ENCODE measurements around the gene KIF12. TPM values are rescaled to one million over a fixed set of nuclear protein-coding genes. Genes with fewer than 3 reads are reported as not detected.

Gene KIF12
- total RNA-seq, 1 donor from 2014 or later, result 4.8 TPM

DNA sequence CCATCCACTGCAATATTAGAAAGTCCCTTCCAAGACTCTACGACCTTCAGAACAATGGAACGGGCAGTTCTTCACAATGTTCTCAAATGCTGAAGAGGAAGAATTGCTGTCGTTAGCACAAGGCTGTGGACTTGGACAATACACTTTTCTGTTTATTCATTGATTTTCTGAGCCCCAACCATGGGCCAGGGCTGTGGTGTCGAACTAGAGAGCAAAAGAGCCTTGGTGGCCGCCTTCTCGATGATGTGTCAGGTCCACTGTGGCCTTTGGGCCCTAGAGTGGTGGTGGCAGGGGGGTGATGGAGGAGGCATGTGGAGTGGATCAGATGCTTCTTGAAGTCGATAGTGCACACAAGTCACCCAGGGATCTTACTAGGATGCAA, 18.5 kb upstream of the KIF12 start:
- Histone ChIP-seq H3K27ac (no peak overlapping the region), H3K4me1 (peaks cover 21% of the 10 kb centered on the region), H3K36me3 (no peaks in the 10 kb centered on the region), H3K4me3 (no peak overlapping the region), H3K9me3 (no peaks in the 10 kb centered on the region), H3K27me3 (ENCODE audit: low read depth) (peaks cover 3% of the 10 kb centered on the region)
- intact Hi-C loops (cut with DNase I), result no loop called here
- DNase-seq, result no peak
- ATAC-seq, result no peak
- TF ChIP-seq, protein P1, sequence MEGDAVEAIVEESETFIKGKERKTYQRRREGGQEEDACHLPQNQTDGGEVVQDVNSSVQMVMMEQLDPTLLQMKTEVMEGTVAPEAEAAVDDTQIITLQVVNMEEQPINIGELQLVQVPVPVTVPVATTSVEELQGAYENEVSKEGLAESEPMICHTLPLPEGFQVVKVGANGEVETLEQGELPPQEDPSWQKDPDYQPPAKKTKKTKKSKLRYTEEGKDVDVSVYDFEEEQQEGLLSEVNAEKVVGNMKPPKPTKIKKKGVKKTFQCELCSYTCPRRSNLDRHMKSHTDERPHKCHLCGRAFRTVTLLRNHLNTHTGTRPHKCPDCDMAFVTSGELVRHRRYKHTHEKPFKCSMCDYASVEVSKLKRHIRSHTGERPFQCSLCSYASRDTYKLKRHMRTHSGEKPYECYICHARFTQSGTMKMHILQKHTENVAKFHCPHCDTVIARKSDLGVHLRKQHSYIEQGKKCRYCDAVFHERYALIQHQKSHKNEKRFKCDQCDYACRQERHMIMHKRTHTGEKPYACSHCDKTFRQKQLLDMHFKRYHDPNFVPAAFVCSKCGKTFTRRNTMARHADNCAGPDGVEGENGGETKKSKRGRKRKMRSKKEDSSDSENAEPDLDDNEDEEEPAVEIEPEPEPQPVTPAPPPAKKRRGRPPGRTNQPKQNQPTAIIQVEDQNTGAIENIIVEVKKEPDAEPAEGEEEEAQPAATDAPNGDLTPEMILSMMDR (IDR thresholded peaks at IDR 0.05), result no peak

DNA sequence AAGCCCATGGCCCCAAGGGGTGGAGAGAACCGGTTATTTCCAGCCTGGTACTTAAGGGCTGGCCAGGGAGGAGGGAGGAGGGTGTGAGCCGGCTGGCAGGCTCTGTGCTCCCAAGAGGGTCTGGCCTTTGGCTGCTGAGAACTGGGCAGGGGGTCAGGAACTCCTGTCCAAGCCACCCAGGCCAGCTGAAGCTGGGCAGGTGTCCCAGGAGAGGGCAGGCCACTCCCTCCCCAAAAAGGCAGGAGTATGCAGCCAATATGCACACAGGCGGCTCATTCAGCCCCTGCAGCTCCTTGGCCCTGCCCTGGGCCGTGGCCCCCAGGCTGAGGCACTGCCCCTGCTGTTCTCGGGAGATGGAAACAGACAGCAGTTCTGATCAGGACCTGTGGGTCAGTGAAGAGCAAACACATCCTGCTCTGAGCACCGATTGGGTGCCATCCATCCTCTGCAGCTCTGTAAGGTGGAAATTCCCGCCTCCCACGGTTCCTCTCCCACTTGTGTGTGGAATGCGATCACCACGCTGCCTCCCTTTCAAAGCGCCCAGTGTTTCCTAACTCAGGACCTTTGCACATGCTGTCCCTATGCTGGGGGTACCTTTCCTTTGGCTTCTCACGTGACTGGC, 17.1 kb upstream of the KIF12 start:
- intact Hi-C loops (cut with DNase I), result no loop called here
- ATAC-seq, result no peak
- Histone ChIP-seq H3K36me3 (no peaks in the 10 kb centered on the region), H3K27me3 (ENCODE audit: low read depth) (peaks cover 3% of the 10 kb centered on the region), H3K4me3 (no peak overlapping the region), H3K9me3 (no peaks in the 10 kb centered on the region), H3K4me1 (peaks cover 21% of the 10 kb centered on the region), H3K27ac (no peak overlapping the region)
- TF ChIP-seq, protein P1 (IDR thresholded peaks at IDR 0.05), result no peak
- no peak for DNase-seq

DNA sequence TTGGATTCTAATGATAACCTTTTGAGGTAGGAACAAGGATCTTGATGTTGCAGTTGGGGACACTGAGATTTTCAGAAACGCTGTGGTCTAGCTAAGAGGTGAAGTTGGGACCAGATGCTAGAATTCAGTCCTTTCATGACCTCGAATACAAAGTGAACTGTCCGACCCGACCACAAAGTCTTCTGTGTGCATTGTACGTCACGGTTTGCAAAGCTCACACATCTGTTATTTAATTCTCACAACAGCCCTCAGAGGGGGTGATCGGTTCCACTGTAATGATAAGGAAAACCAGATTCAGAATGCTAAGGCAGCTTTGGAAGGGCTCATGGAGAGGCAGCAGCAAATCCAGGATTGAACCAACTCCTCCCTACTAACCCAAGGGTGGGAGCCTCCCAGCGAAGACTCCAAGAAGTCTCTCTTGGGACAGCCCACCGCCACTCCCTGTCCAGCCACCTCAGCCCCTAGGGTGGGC, 16.6 kb upstream of the KIF12 start:
- TF ChIP-seq, protein P1 (IDR thresholded peaks at IDR 0.05), result no peak
- no peaks in the 10 kb centered on the region for H3K9me3 ChIP-seq
- no peaks in the 10 kb centered on the region for H3K36me3 ChIP-seq
- H3K4me1 ChIP-seq, result peaks cover 21% of the 10 kb centered on the region
- ATAC-seq (no peak), DNase-seq (no peak)
- peaks cover 3% of the 10 kb centered on the region for H3K27me3 ChIP-seq (ENCODE audit: low read depth)
- intact Hi-C loops (cut with DNase I), result no loop called here
- H3K27ac ChIP-seq, result no peak overlapping the region
- no peak overlapping the region for H3K4me3 ChIP-seq

DNA sequence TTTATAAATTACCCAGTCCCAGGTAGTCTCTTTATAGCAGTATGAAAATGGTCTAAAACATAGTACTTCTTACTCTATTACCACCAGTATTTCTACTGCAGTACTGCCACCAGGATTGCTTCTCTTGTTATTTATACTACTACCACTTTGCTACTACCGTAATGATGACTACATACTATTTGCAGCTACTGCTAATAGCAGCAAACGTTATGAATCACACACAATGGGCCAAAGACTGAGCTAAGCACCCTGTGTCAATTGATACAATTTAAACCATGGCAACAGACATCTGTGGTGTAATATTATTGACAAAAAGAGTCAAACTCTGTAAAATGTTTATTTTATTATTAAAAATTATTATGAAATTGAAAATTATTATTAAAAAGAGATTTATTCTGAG, 15.3 kb upstream of the KIF12 start:
- no peak for DNase-seq
- intact Hi-C loops (cut with DNase I), result no loop called here

DNA sequence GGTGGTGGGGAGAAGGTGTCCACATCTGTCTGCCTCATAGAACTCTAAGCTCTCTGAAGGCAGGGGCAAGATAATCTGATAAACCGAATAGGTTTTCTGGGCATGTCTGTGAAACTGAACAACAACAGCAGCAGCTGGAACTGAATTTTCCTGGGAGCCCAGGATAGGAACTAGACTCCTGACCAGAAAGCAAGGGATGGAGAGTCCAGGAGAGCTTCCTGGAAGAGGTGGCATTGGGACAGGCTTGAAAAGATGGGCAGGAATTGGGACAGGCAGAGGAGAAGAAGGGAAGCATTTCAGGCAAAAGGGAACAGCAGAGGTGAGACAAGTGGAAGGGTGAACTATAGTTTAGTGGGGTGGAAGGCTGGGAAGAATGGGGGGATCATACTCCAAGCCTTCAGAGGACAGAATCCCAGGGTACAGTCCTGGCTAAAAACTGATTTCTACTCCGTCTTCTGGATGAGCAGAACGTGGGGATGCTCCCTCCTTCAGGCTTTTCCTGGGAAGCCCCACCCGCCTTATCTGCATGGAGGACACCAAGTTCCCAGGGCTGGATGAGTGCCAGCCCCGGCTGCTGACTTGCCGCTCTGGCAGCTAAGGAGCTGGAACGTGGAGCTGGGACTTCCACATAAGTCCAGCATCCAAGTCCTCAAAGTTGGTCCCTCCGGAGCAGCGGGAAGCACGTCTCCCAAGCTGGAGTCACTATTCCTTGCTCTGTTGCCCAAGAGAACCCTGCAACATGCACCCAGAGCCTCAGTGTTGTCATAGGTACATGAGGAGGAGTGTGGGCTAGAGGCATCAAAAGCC, 13.9 kb upstream of the KIF12 start:
- H3K27me3 ChIP-seq (ENCODE audit: low read depth), result peaks cover 3% of the 10 kb centered on the region
- H3K27ac ChIP-seq, result no peak overlapping the region
- TF ChIP-seq, protein P1 (IDR thresholded peaks at IDR 0.05), result no peak
- DNase-seq, result peak; percentile 70
- H3K4me3 ChIP-seq, result no peak overlapping the region
- no peak for ATAC-seq
- intact Hi-C loops (cut with DNase I), result no loop called here
- H3K9me3 ChIP-seq, result no peaks in the 10 kb centered on the region
- no peaks in the 10 kb centered on the region for H3K36me3 ChIP-seq
- peaks cover 13% of the 10 kb centered on the region for H3K4me1 ChIP-seq

More for the DNA sequence above, 15.3 kb upstream of the KIF12 start:
- Histone ChIP-seq H3K4me3 (no peak overlapping the region), H3K9me3 (no peaks in the 10 kb centered on the region), H3K27ac (no peak overlapping the region), H3K36me3 (no peaks in the 10 kb centered on the region), H3K27me3 (ENCODE audit: low read depth) (peaks cover 3% of the 10 kb centered on the region), H3K4me1 (peaks cover 21% of the 10 kb centered on the region)
- TF ChIP-seq, protein P1 (IDR thresholded peaks at IDR 0.05), result no peak
- no peak for ATAC-seq

All from lower lobe of right lung (tissue), 2 donors.